ENCODE measurements around the gene PEX10.
A peak's percentile ranks its signal among the peaks of the same experiment; 100 is the strongest.

PEX10 gene

DNA sequence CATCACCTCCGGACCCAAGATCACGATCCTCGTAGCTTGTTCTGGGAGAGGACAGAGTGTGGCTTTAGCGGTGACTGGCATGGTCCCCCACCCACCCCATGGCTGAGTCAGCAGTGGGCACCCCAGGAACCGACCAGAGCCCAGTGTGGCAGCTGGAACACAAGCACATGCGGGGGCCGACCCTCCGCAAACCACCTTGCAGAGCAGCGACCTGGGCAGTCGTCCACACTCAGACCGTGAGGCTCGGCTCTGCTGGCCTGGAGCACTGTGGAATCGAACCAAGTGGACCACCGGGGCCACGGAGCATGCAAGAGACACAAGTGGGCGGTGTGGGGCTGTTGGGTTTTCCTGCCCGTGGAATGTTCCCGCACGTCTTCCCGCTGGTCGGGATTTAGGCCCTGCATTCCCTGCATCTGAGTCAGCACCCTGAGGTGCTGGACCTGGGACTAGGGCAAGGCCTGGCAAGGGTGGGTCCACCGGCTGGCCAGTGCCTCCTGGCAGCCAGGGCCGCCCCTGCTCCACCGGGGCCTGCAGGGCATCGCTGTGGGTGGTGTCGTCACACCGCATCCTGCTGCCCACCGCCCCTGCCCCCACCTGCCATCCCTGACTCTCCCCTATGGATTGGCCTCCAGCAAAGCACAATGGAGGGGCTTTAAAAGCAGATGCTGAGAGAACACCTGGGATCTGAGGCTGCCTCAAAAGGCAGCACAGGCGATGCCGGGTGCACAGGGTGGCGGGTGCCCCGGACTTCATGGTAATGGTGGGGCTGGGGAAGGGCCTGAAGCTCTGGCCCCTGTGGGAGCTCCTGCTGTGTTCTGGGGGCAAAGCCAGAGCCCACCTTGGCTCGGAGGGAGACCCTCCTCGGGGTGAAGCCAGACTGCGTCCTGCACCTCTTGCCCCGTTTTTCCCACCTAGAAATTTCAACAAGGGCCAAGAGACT lies 39.5 kb downstream of the PEX10 start:
- H3K27me3 ChIP-seq (ENCODE audit: control insufficient read depth, insufficient read depth, low read length) = no peaks in the 10 kb centered on the region
- no peaks in the 10 kb centered on the region for H3K36me3 ChIP-seq (ENCODE audit: control insufficient read depth, insufficient read depth, low read length)
- H3K4me1 ChIP-seq (ENCODE audit: control insufficient read depth, insufficient read depth, low read length) = no peaks in the 10 kb centered on the region
- no peak overlapping the region for H3K4me3 ChIP-seq (ENCODE audit: low read depth, low read length)
- H3K9me3 ChIP-seq (ENCODE audit: control insufficient read depth, insufficient read depth, low read depth, low read length) = no peaks in the 10 kb centered on the region
- H3K27ac ChIP-seq (ENCODE audit: low read depth, low read length) = no peak overlapping the region
- H3K9ac ChIP-seq (ENCODE audit: low read length) = no peak overlapping the region

DNA sequence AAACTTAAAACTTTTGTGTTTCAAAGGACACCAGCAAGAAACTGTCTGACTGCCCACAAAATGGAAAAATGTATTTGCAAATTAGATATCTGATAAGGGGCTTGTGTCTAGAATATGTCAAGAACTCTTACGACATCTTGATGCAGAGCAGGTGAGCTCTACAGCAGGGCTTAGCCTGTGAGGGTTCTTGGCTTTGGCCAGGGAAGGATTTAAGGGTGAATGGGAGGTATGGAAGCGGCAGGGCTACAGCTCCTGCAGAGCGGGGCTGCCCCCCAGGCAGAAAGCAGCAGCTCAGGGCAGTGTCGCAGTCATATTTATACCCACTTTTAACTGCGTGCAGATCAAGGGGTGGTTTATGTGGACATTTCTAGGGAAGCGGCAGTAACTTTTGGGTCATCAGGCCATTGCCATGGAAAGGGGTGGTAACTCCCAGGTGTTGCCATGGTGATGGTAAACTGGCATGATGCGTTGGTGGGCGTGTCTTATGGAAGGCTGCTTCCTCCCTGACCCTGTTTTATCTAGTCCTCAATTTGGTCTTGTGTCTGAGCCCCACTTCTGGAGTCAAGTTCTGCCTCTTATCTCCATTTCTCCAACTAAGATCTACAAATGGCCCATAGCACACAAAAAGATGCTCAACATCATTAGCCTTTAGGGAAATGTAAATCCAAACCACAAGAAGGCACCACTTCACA lies 44.2 kb downstream of the PEX10 start:
- Histone ChIP-seq H3K27ac (ENCODE audit: low read depth, low read length) (no peak overlapping the region), H3K27me3 (ENCODE audit: control insufficient read depth, insufficient read depth, low read length) (no peaks in the 10 kb centered on the region), H3K4me3 (ENCODE audit: low read depth, low read length) (no peak overlapping the region), H3K4me1 (ENCODE audit: control insufficient read depth, insufficient read depth, low read length) (no peaks in the 10 kb centered on the region), H3K36me3 (ENCODE audit: control insufficient read depth, insufficient read depth, low read length) (no peaks in the 10 kb centered on the region), H3K9me3 (ENCODE audit: control insufficient read depth, insufficient read depth, low read depth, low read length) (peaks cover 6% of the 10 kb centered on the region; the same call in 1 of the 2 replicates), H3K9ac (ENCODE audit: low read length) (no peak overlapping the region)

DNA sequence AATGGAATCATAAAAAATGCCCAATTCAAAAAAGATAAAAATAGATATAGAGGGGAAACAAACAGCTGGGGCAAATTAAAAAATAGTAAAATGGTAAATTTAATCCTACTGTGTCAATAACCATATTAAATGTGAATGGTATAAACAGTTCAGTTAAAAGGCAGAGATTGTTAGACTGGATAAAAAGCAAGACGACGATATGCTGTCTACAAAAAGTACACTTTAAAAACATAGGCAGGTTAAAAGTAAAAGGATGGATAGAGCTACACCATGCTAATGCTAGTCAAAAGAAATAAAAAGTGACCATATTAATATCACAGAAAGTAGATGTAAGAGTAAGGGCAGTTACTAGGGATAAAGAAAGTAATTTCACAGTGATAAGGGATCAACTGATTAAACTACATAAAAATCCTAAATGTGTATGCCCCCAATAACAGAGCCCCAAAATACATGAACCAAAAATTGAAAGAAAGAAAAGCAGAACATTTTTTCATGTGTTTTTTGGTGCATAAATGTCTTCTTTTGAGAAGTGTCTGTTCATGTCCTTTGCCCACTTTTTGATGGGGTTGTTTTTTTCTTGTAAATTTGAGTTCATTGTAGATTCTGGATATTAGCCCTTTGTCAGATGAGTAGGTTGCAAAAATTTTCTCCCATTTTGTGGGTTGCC lies 48.4 kb downstream of the PEX10 start:
- no peak overlapping the region for H3K27ac ChIP-seq (ENCODE audit: low read depth, low read length)
- no peaks in the 10 kb centered on the region for H3K27me3 ChIP-seq (ENCODE audit: control insufficient read depth, insufficient read depth, low read length)
- no peak overlapping the region for H3K9ac ChIP-seq (ENCODE audit: low read length)
- peaks cover 10% of the 10 kb centered on the region; the same call in 1 of the 2 replicates for H3K9me3 ChIP-seq (ENCODE audit: control insufficient read depth, insufficient read depth, low read depth, low read length)
- H3K4me3 ChIP-seq (ENCODE audit: low read depth, low read length) = no peak overlapping the region
- H3K4me1 ChIP-seq (ENCODE audit: control insufficient read depth, insufficient read depth, low read length) = no peaks in the 10 kb centered on the region
- no peaks in the 10 kb centered on the region for H3K36me3 ChIP-seq (ENCODE audit: control insufficient read depth, insufficient read depth, low read length)

DNA sequence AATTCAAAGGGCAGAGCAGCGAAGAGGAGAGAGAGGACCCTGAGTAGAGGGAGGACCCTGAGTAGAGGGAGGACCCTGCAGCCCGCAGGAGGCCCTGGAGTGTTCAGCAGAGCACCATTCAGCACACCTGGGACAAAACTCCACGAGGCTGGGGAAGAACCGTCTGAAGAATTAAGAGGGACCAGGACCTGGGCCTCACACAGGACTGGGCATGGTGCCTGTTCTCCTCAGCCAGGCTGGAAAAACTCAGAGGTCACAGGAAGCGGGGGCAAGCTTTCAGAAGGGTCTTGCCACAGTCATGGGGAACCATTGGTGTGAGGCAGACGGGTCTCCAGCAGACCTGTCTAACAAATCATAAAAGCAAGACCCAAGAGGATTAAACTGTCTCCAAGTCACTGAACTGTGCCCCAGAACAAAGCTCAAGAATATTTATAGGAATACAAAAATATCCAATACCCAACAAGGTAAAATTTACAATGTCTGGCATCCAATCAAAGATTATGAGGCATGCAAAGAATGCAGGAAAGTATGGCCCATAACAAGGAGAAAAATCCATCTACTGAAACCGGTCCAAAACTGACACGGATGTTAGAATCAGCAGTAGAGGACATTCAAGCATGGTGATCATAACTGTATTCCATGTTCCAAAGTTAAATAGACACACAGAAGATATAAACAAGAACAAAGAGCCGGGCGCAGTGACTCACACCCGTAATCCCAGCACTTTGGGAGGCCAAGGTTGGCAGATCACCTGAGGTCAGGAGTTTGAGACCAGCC lies 51.6 kb downstream of the PEX10 start:
- Histone ChIP-seq H3K27me3 (ENCODE audit: control insufficient read depth, insufficient read depth, low read length) (no peaks in the 10 kb centered on the region), H3K4me3 (ENCODE audit: low read depth, low read length) (no peak overlapping the region), H3K36me3 (ENCODE audit: control insufficient read depth, insufficient read depth, low read length) (no peaks in the 10 kb centered on the region), H3K9ac (ENCODE audit: low read length) (no peak overlapping the region), H3K4me1 (ENCODE audit: control insufficient read depth, insufficient read depth, low read length) (no peaks in the 10 kb centered on the region), H3K27ac (ENCODE audit: low read depth, low read length) (no peak overlapping the region), H3K9me3 (ENCODE audit: control insufficient read depth, insufficient read depth, low read depth, low read length) (peaks cover 10% of the 10 kb centered on the region; the same call in 1 of the 2 replicates)

DNA sequence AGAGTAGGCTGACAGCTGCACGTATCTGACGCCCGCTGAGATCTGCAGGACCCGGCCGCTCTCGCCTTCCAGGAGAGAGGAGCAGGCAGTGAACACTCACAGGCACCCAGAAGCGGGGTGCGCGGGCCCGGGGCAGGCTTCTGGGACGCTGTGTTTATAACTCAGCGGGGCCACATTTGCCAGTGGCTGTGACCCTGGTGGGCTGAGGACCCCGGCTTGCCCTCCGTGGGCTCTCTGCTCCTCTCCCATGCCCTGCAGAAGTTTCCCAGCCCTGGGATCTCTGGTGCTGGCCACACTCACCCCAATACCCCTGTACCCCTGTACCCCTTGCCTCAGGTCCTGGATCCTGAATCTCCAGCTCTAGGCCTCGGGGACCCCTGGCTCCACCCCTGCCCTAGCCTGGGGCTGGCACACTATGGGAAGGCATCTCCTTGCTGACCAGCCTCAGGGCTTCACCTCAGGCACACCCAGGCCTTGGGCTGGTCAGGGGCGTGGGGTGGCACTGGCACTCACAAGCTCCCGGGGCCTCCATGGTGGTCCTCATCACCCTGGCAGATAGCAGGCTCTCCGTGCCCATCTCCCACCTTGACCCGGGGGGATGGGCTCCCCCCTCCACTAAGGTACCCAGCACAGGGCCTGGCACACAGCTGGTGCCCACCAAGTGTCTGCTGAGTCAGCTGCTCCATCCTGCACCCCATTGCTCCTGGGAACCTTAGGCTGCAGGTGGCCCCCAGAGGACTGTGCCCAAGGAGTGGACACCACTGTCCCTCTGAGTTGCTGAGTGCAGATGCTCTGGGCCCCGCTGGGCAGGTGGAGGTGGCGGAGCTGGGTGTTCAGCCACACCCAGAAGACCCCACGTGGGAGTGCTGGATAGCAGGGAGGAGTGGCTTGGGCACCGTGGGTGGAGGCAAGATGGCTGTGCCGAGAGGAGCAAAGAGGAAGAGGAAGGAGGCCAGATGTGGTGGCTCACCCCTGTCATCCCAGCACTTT lies 53.4 kb downstream of the PEX10 start:
- Histone ChIP-seq H3K36me3 (ENCODE audit: control insufficient read depth, insufficient read depth, low read length) (no peaks in the 10 kb centered on the region), H3K27me3 (ENCODE audit: control insufficient read depth, insufficient read depth, low read length) (no peaks in the 10 kb centered on the region), H3K9ac (ENCODE audit: low read length) (no peak overlapping the region), H3K27ac (ENCODE audit: low read depth, low read length) (no peak overlapping the region), H3K9me3 (ENCODE audit: control insufficient read depth, insufficient read depth, low read depth, low read length) (peaks cover 8% of the 10 kb centered on the region; the same call in 1 of the 2 replicates), H3K4me3 (ENCODE audit: low read depth, low read length) (no peak overlapping the region), H3K4me1 (ENCODE audit: control insufficient read depth, insufficient read depth, low read length) (no peaks in the 10 kb centered on the region)

DNA sequence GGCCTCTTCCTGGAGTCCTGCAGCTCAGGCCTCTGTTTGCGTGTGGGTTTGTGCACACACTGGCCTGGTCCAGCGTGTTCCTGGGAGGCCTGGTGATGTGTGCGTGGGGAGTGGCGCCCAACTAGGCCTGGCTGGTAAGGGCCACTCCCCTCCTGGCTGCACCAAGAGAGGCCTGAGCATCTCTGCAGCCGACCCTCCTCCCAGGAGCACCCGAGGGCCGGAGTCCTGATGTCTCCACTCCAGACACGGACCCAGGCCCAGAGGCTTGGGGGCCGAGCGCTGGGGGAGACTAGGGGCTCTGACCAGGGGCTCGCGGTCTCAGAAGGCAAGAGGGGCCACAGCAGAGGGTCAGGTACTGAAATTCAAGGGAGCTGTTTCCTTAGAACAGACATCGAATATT lies 54.3 kb downstream of the PEX10 start:
- H3K27ac ChIP-seq (ENCODE audit: low read depth, low read length) = no peak overlapping the region
- no peak overlapping the region for H3K9ac ChIP-seq (ENCODE audit: low read length)
- no peaks in the 10 kb centered on the region for H3K4me1 ChIP-seq (ENCODE audit: control insufficient read depth, insufficient read depth, low read length)
- peaks cover 3% of the 10 kb centered on the region; the same call in 1 of the 2 replicates for H3K9me3 ChIP-seq (ENCODE audit: control insufficient read depth, insufficient read depth, low read depth, low read length)
- H3K4me3 ChIP-seq (ENCODE audit: low read depth, low read length) = no peak overlapping the region
- H3K36me3 ChIP-seq (ENCODE audit: control insufficient read depth, insufficient read depth, low read length) = no peaks in the 10 kb centered on the region
- no peaks in the 10 kb centered on the region for H3K27me3 ChIP-seq (ENCODE audit: control insufficient read depth, insufficient read depth, low read length)

DNA sequence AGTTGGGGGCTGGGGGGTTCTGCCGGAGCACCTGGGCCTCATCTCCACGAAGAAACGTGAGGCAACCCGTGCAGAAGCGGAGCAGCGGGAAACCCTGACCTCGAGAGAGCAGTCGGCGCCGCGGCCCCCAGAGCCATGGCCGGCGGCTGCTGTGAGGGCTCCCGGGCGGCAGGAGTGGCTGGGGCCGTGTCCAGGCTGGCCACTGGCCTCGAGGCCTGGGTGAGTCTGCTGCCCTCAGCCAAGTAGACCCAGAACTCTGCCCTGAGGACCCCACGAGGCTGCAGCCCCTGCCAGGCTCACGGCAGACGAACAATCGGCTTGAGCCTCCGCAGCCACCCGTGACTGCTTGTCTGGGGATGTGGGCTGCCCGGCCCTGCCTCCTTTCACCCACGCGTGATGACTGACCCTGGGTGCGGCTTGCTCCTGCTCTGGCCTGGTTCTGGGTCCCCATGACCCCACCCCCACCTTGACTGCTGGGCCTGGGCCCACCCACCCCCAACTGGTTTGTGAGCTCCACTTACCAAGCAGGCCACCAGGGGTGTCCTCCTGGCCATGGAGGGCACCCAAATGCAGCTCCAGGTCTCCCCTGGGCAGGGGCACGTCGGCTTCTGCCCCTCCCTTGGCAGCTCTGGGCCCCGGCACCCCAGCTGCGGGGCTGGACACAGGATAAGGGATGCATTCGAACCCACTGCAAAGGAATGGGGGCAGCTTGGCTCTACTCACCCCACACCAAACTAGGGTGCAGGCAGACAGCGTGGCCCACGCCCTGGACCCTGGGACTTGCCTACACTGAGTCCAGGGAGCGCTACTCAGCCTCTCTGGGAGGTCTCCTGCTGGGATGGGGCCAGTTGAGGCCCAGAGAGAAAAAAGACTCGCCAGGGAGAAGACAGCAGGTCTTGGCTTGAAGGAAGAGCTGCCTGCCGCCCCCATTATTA lies 55.2 kb downstream of the PEX10 start:
- H3K36me3 ChIP-seq (ENCODE audit: control insufficient read depth, insufficient read depth, low read length) = no peaks in the 10 kb centered on the region
- H3K4me3 ChIP-seq (ENCODE audit: low read depth, low read length) = no peak overlapping the region
- no peaks in the 10 kb centered on the region for H3K27me3 ChIP-seq (ENCODE audit: control insufficient read depth, insufficient read depth, low read length)
- H3K9me3 ChIP-seq (ENCODE audit: control insufficient read depth, insufficient read depth, low read depth, low read length) = no peaks in the 10 kb centered on the region
- H3K4me1 ChIP-seq (ENCODE audit: control insufficient read depth, insufficient read depth, low read length) = no peaks in the 10 kb centered on the region
- H3K27ac ChIP-seq (ENCODE audit: low read depth, low read length) = no peak overlapping the region
- peak overlapping the region; percentile 11 for H3K9ac ChIP-seq (ENCODE audit: low read length)

DNA sequence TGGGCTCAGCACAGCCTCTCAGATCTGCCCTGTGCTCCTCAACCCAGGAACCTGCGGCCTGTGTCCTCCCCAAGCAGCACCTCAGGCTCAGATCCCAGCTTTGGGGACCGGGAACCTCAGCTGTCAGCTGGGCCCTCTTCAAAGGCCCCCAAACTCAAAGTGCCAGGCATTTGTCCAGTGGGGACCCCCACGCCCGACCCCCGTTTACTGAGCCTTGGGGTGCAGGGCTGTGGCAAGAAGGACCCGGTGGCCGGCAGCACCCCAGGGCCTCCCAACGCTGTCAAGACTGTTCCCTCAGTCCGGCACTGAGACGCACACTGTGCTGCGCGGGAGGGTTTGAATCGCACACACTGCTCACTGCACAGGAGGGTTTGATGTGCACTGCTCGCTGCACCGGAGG lies 56.0 kb downstream of the PEX10 start:
- Histone ChIP-seq H3K9ac (ENCODE audit: low read length) (no peak overlapping the region), H3K4me3 (ENCODE audit: low read depth, low read length) (no peak overlapping the region), H3K9me3 (ENCODE audit: control insufficient read depth, insufficient read depth, low read depth, low read length) (no peaks in the 10 kb centered on the region), H3K27me3 (ENCODE audit: control insufficient read depth, insufficient read depth, low read length) (no peaks in the 10 kb centered on the region), H3K36me3 (ENCODE audit: control insufficient read depth, insufficient read depth, low read length) (no peaks in the 10 kb centered on the region), H3K4me1 (ENCODE audit: control insufficient read depth, insufficient read depth, low read length) (no peaks in the 10 kb centered on the region), H3K27ac (ENCODE audit: low read depth, low read length) (no peak overlapping the region)

All from HUES6 (cell line).